Prostate gland (tissue), 2 donors: ENCODE data around the gene RANGRF. TPM values are rescaled to one million over a fixed set of nuclear protein-coding genes. Genes with fewer than 3 reads are reported as not detected.
A peak's percentile ranks its signal among the peaks of the same experiment; 100 is the strongest.

Experiments
- DNase-seq: peaks from one replicate; pipeline ENCODE4 v3.0.0-alpha.2; 2019; ENCODE audit warnings: low spot score
- H3K27ac ChIP-seq, 2 donors: fragments of 200-600 bp; sonication (generic); 2 replicates each; pipeline ENCODE4 v1.5.1; 2017 to 2019
- H3K27me3 ChIP-seq: fragments of 200-600 bp; sonication (generic); replicated peaks from 2 replicates; pipeline ENCODE4 v1.5.1; 2019; ENCODE audit not compliant: insufficient read depth
- H3K36me3 ChIP-seq, 2 donors: fragments of 200-600 bp; sonication (generic); 1 replicate in 1 of 2; 2 replicates in 1 of 2; pipeline versions ENCODE4 v1.5.1 to v1.8.1; 2017 to 2019
- H3K4me1 ChIP-seq: fragments of 200-600 bp; sonication (generic); replicated peaks from 2 replicates; pipeline ENCODE4 v1.5.1; 2019
- H3K4me3 ChIP-seq, 2 donors: fragments of 200-600 bp; sonication (generic); 2 replicates each; pipeline ENCODE4 v1.5.1; 2017 to 2019
- H3K9me3 ChIP-seq: fragments of 200-600 bp; sonication (generic); 2 replicates; pipeline ENCODE4 v1.5.1; 2017
- POLR2A ChIP-seq: fragments of 450-650 bp; IDR thresholded peaks from one replicate; pipeline ENCODE4 v1.6.1; 2016; ENCODE audit warnings: antibody characterized with exemption, mild to moderate bottlenecking
- POLR2AphosphoS5 ChIP-seq: sonication (generic); formaldehyde crosslinking; IDR thresholded peaks from one replicate; pipeline ENCODE4 v1.6.1; 2017; ENCODE audit warnings: antibody characterized with exemption
- WGBS: methylation state at CpG from one replicate; pipeline ENCODE4 v1.1.5; 2018; 5-methylcytosine and 5-hydroxymethylcytosine counted together
- intact Hi-C: fragments of 100-400 bp; cut with DNase I; formaldehyde crosslinking; loops from one replicate; pipeline ENCODE4 v1.14.2; 2022
- total RNA-seq, 2 donors: library from RNA; depleted of rRNA; stranded (reverse); fragments of >200 nt; gene quantifications; one replicate each; pipeline ENCODE4 v1.1.0, GENCODE V29; 2016
- TF ChIP-seq, protein P1 (sequence below), 4 experiments: fragments of 200-600 bp in 2 of 4; fragments of 450-650 bp in 2 of 4; sonication (generic) in 2 of 4; IDR thresholded peaks; 1 replicate in 3 of 4; 2 replicates in 1 of 4; pipeline ENCODE4 v1.5.1; 2016 to 2019; ENCODE audit warnings: antibody characterized with exemption in 4 of 4, mild to moderate bottlenecking in 2 of 4, moderate library complexity in 2 of 4

The RANGRF gene
- total RNA-seq, 2 donors from 2014 or later, result 29.5 to 30.1 TPM

DNA sequence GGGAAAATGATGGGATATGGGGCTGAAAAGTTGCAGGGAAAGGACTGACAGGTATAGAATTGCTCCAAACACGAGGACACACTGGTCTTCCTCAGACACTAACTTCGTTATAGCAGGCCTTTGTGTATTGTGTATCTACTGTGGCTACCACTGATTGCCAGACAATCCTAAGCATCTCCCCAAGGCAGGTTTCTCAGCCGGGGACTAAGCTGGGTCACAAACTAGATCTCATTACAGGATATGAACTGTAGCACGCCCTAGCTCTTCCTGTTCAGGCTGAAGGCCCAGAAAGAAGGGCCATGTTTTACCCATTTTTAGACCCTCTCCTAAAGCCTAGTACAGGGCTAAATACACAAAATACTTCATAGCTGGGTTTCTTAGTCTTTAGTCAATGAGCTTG lies 5.1 kb upstream of the RANGRF start:
- TF ChIP-seq, protein P1, sequence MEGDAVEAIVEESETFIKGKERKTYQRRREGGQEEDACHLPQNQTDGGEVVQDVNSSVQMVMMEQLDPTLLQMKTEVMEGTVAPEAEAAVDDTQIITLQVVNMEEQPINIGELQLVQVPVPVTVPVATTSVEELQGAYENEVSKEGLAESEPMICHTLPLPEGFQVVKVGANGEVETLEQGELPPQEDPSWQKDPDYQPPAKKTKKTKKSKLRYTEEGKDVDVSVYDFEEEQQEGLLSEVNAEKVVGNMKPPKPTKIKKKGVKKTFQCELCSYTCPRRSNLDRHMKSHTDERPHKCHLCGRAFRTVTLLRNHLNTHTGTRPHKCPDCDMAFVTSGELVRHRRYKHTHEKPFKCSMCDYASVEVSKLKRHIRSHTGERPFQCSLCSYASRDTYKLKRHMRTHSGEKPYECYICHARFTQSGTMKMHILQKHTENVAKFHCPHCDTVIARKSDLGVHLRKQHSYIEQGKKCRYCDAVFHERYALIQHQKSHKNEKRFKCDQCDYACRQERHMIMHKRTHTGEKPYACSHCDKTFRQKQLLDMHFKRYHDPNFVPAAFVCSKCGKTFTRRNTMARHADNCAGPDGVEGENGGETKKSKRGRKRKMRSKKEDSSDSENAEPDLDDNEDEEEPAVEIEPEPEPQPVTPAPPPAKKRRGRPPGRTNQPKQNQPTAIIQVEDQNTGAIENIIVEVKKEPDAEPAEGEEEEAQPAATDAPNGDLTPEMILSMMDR (IDR thresholded peaks at IDR 0.05), result no peak
- TF ChIP-seq POLR2A (no peak), POLR2AphosphoS5 (no peak)
- 61% methylated on average over 4 of the region's 4 CpGs for WGBS
- intact Hi-C loops, result no loop called here

DNA sequence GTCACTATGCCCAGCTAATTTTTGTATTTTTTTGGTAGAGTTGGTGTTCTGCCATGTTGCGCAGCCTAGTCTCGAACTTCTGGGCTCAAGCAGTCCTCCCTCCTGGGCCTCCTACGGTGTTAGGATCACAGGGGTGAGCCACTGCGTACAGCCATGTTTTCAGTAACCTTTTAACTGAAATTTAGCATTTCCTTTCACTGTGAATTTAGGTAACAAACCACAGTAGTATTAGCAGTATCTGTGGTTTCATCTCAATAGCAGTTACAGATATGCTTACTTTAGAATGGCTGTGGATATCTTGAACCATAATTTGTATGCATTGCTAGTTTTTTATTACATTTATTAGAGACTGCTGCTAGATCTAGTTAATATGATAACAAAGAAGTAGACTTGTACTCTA lies 4.3 kb upstream of the RANGRF start:
- Histone ChIP-seq H3K27me3 (no peaks in the 10 kb centered on the region), H3K27ac (no peak overlapping the region), H3K4me1 (no peaks in the 10 kb centered on the region), H3K4me3 (no peak overlapping the region), H3K9me3 (no peaks in the 10 kb centered on the region), H3K36me3 (no peaks in the 10 kb centered on the region)
- TF ChIP-seq POLR2A, result no peak
- TF ChIP-seq, protein P1 (IDR thresholded peaks at IDR 0.05), result no peak
- no peak for TF ChIP-seq POLR2AphosphoS5
- WGBS, result 94% methylated on average over 4 of the region's 4 CpGs
- no peak for DNase-seq
- intact Hi-C loops, result no loop called here

More for the DNA sequence above, 5.1 kb upstream of the RANGRF start:
- H3K36me3 ChIP-seq, result no peaks in the 10 kb centered on the region
- H3K4me1 ChIP-seq, result no peaks in the 10 kb centered on the region
- H3K9me3 ChIP-seq, result no peaks in the 10 kb centered on the region
- DNase-seq, result no peak
- H3K27ac ChIP-seq, result no peak overlapping the region
- no peaks in the 10 kb centered on the region for H3K27me3 ChIP-seq
- H3K4me3 ChIP-seq, result no peak overlapping the region

DNA sequence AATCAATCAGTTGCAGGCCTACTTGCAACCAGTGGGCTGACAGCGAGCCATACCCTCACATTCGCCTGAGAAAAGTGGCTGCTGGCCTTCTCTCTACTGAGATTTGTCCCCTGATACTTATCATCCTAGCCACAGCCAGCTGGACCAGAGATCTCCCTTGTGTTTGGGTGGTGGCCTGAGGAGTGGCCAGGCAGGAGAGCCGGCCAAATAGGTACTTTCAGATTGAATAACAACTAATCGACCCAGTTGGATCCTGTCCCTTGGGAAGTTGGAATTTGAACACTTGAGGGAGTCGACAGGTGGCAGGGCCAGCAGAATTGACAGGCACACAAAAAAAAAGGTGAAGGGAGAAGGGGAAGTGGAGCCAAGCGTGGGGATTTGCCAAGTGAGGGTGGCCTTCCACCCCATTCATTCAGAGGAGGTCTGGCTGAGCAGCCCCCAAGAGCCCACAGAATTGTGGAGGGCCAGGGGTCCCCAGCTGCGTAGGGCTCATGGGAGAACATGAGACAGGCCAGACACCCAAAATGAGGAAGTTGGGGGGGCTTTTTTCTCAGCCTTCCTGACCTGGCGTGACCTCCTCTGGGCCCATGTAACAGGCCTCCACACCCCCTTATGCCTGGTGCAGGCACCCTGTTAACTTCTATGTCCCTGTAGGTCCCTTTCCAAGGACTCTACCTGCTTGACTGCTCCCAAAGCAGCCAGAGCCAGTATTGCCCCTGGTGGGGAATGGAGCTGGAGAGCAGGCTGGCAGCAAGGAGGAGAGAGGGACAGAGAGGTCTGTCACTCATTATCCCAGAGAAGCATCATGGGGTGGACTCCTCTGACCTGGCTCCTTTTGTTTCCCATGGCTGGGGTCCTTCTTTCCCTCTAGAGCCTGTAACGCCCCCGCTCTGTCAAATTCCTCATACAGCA lies 2.9 kb upstream of the RANGRF start:
- no peak overlapping the region for H3K4me3 ChIP-seq
- TF ChIP-seq POLR2A, result no peak
- TF ChIP-seq, protein P1 (IDR thresholded peaks at IDR 0.05), result no peak
- TF ChIP-seq POLR2AphosphoS5, result no peak
- DNase-seq, result no peak
- H3K36me3 ChIP-seq, result no peaks in the 10 kb centered on the region
- 76% methylated on average over 10 of the region's 10 CpGs for whole genome bisulfite sequencing
- H3K4me1 ChIP-seq, result no peaks in the 10 kb centered on the region
- no peaks in the 10 kb centered on the region for H3K27me3 ChIP-seq
- intact Hi-C loops, result loop anchor here (5.0 kb wide), 1 partner anchor 38 kb away; the partner anchor contains the start of genes CTC1 and PFAS
- no peak overlapping the region for H3K27ac ChIP-seq
- no peaks in the 10 kb centered on the region for H3K9me3 ChIP-seq

DNA sequence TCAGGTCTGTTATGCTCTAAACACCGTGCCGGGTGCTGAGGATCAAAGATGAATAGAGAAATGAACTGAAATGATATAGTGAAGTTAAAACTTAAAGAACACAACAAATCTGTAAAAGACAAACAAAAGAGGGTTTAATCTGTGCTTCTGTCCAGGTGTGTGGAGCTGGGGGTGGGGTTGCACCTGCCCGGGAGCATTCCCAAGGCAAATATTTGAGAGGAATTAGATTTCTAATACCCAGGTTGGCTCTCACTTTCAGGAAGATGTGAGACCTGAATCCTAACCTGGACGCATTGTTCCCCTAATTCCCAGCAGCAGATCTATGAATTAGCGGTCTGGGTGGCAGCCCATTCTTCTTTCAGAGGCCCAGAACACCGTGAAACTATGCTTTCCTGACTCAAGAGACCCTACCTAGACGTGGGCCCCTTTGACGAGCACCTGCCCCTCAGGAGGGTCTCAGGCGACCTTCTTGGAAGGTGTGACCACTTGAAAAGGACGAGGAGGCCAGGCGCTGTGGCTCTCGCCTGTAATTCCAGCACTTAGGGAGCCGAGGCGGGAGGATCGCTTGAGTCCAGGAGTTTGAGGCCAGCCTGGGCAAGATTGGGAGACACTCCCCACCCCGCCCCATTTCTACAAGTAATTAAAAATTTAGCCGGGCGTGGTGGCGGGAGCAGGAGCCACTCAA lies 677 bp upstream of the RANGRF start:
- Histone ChIP-seq H3K27ac (peak overlapping the region; percentile 89 to 95), H3K4me3 (peak overlapping the region; percentile 58 to 62), H3K36me3 (no peaks in the 10 kb centered on the region), H3K9me3 (no peaks in the 10 kb centered on the region), H3K27me3 (no peaks in the 10 kb centered on the region), H3K4me1 (no peaks in the 10 kb centered on the region)
- peak; percentile 19 for DNase-seq
- intact Hi-C loops, result loop anchor here (5.0 kb wide), 1 partner anchor 40 kb away; the partner anchor contains the start of genes CTC1 and PFAS
- WGBS, result 18% methylated on average over 18 of the region's 19 CpGs
- no peak for TF ChIP-seq POLR2A
- TF ChIP-seq POLR2AphosphoS5, result peak; percentile 23

DNA sequence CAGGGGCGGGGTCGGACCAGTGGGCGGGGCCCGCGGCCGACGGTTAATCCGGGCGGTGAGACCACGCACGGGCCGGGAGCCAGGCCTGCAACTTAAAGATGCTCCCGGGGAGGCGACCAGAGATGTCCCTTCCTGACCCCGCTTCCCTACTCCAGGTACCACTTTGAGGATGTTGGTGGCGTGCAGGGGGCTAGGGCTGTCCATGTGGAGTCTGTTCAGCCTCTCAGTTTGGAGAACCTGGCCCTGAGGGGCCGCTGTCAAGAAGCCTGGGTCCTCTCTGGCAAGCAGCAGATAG lies 580 bp downstream of the RANGRF start:
- DNase-seq, result no peak
- Histone ChIP-seq H3K27ac (peak overlapping the region; percentile 89 to 95), H3K4me1 (no peaks in the 10 kb centered on the region), H3K4me3 (peak overlapping the region; percentile 58 to 62), H3K27me3 (no peaks in the 10 kb centered on the region), H3K36me3 (no peaks in the 10 kb centered on the region), H3K9me3 (no peaks in the 10 kb centered on the region)
- 3% methylated on average over 14 of the region's 17 CpGs for WGBS
- TF ChIP-seq, protein P1 (IDR thresholded peaks at IDR 0.05), result no peak
- TF ChIP-seq POLR2AphosphoS5 (no peak), POLR2A (no peak)
- intact Hi-C loops, result loop anchor here (5.0 kb wide), 1 partner anchor 42 kb away; the partner anchor contains the start of genes CTC1 and PFAS
